ENCODE measurements around the gene DNAH5. TPM values are rescaled to one million over a fixed set of nuclear protein-coding genes. Genes with fewer than 3 reads are reported as not detected.

Gene DNAH5
- polyA plus RNA-seq, 1 experiment, result 1.1 TPM

DNA sequence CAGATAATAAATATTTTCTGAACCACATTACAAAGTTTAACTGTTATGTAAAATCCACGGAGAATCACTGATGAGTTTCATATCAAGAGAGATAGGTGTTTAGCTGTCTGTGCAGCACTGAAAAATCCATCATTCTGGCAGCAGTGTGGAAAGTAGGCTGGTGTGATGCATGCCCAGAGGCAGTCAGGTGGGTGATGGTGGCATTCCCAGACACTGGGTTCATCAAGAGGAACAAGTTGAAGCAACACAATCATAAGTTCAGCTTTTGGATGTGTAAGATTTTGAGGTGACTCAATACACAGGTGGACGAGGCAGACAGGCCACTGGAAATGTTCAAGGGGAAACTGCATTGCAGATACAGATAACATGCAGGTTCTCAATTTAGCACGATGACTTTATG lies 11.9 kb downstream of the DNAH5 start:
- no peak overlapping the region for H3K4me3 ChIP-seq (ENCODE audit: low read depth, low read length)
- no peaks in the 10 kb centered on the region for H3K27me3 ChIP-seq (ENCODE audit: control insufficient read depth, insufficient read depth, low read length)
- ChIA-PET POLR2A (no interaction called here), CTCF (no interaction called here)
- DNase-seq (ENCODE audit: low read depth), result no peak
- H3K36me3 ChIP-seq (ENCODE audit: control insufficient read depth, insufficient read depth, low read length), result no peaks in the 10 kb centered on the region
- TF ChIP-seq, protein P1, sequence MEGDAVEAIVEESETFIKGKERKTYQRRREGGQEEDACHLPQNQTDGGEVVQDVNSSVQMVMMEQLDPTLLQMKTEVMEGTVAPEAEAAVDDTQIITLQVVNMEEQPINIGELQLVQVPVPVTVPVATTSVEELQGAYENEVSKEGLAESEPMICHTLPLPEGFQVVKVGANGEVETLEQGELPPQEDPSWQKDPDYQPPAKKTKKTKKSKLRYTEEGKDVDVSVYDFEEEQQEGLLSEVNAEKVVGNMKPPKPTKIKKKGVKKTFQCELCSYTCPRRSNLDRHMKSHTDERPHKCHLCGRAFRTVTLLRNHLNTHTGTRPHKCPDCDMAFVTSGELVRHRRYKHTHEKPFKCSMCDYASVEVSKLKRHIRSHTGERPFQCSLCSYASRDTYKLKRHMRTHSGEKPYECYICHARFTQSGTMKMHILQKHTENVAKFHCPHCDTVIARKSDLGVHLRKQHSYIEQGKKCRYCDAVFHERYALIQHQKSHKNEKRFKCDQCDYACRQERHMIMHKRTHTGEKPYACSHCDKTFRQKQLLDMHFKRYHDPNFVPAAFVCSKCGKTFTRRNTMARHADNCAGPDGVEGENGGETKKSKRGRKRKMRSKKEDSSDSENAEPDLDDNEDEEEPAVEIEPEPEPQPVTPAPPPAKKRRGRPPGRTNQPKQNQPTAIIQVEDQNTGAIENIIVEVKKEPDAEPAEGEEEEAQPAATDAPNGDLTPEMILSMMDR (IDR thresholded peaks at IDR 0.05; ENCODE audit: insufficient read depth, low read depth, low read length), result no peak

DNA sequence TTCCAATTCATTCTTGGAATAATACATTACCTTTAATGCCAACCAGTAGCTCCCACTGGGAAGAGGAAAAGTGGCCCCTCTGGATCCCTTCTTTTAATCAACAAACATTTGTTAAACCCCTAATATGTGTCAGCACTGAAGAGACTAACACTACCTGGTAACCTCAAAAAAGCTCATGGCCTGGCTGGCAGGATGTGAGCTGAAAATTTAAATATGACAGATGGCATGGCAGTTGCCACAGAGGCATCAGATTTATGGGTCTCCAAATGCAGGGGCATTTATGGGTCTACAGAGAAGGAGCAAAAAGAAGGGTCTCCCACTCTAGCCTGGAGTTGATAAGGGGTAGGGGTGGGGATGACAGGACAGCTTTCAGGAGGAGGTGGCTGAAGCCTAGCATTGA lies 12.5 kb downstream of the DNAH5 start:
- H3K27me3 ChIP-seq (ENCODE audit: control insufficient read depth, insufficient read depth, low read length), result no peaks in the 10 kb centered on the region
- CTCF ChIA-PET, result interaction anchor here (0.7 to 1.5 kb wide), 2 partner anchors 16 to 24 kb away, joined by 3 read pairs; no protein-coding TSS in a partner anchor
- TF ChIP-seq, protein P1 (IDR thresholded peaks at IDR 0.05; ENCODE audit: insufficient read depth, low read depth, low read length), result no peak
- no peak overlapping the region for H3K4me3 ChIP-seq (ENCODE audit: low read depth, low read length)
- POLR2A ChIA-PET, result no interaction called here
- H3K36me3 ChIP-seq (ENCODE audit: control insufficient read depth, insufficient read depth, low read length), result no peaks in the 10 kb centered on the region
- no peak for DNase-seq (ENCODE audit: low read depth)

DNA sequence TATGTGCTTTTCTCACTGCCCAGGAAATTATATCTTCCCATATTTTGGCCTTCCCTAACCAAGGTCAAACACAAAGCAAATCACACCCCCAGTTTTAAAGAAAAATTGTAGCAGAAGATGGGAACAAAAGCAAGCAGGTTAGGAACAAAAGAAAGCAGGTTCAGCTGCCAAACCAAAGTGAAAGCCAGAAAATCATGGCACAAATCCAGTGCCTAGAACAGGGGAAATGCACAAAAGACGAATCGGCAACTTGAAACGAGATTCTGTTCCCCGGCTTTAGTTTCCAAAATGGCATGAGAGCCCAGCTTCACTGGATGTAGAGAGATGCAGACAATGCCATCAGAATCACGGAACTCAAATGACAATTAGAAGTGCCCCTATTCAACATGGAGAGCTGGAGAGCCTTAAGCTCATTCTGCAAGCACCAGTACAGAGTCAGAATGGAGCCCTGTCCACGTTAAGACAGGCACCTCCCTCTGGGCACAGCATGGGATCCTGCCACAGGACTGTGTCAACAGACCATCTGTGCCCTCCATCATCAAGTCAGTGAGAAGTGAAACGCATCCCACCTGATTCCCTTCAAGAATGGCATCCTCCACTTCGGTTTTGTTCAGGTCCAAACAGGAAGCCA lies 13.8 kb downstream of the DNAH5 start:
- POLR2A ChIA-PET, result no interaction called here
- TF ChIP-seq, protein P1 (IDR thresholded peaks at IDR 0.05; ENCODE audit: insufficient read depth, low read depth, low read length), result no peak
- H3K36me3 ChIP-seq (ENCODE audit: control insufficient read depth, insufficient read depth, low read length), result no peaks in the 10 kb centered on the region
- H3K27me3 ChIP-seq (ENCODE audit: control insufficient read depth, insufficient read depth, low read length), result no peaks in the 10 kb centered on the region
- no peak for DNase-seq (ENCODE audit: low read depth)
- no peak overlapping the region for H3K4me3 ChIP-seq (ENCODE audit: low read depth, low read length)
- CTCF ChIA-PET, result interaction anchor here (1.5 kb wide), 1 partner anchor 17 kb away, joined by 3 read pairs; no protein-coding TSS in a partner anchor

DNA sequence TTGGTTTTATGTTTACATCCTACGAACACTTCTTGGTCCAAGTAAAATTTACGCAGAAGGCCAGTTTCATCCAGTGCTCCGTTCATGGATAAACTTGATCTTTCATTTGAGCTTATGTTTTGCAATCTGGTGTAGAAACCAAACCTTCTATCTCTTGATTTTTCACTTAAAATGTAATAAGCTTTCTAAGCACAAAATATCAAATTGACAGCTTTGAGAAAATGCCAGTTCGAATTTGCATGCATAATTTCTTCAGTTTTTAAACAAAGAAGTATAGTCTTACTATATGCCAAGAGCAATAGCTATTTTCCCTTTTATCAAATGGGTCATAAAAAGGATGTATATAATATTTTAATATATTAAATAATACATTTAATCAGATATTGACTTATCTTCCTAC lies 17.8 kb downstream of the DNAH5 start:
- no peak overlapping the region for H3K4me3 ChIP-seq (ENCODE audit: low read depth, low read length)
- ChIA-PET POLR2A (no interaction called here), CTCF (no interaction called here)
- DNase-seq (ENCODE audit: low read depth), result no peak
- no peaks in the 10 kb centered on the region for H3K36me3 ChIP-seq (ENCODE audit: control insufficient read depth, insufficient read depth, low read length)
- H3K27me3 ChIP-seq (ENCODE audit: control insufficient read depth, insufficient read depth, low read length), result no peaks in the 10 kb centered on the region
- TF ChIP-seq, protein P1 (IDR thresholded peaks at IDR 0.05; ENCODE audit: insufficient read depth, low read depth, low read length), result no peak

DNA sequence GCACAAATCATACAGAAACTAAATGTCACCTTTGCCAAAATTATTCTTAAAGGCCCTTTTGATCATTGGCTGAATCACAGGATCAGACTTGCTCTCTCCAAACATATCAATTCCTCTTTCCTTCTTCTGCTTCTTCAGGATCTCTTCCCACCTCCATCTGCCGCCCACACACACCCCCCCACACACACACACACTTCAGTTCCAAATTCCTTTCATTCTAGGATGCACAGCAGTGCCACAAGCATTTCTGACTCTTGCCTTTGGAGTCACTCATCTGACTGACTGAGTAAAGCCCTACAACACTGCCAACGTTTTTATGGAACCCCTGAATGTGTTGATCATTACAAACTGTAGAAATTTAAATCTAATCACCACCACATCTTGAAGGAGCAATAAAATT lies 22.9 kb downstream of the DNAH5 start:
- Histone ChIP-seq H3K4me3 (ENCODE audit: low read depth, low read length) (no peak overlapping the region), H3K27me3 (ENCODE audit: control insufficient read depth, insufficient read depth, low read length) (no peaks in the 10 kb centered on the region), H3K36me3 (ENCODE audit: control insufficient read depth, insufficient read depth, low read length) (no peaks in the 10 kb centered on the region)
- DNase-seq (ENCODE audit: low read depth), result no peak
- TF ChIP-seq, protein P1 (IDR thresholded peaks at IDR 0.05; ENCODE audit: insufficient read depth, low read depth, low read length), result no peak
- ChIA-PET CTCF (no interaction called here), POLR2A (no interaction called here)

Measured in BJ (cell line).